K562 (cell line): ENCODE results near the gene AGFG1. TPM values are rescaled to one million over a fixed set of nuclear protein-coding genes. Genes with fewer than 3 reads are reported as not detected.

ENCODE experiments used
- ARNT ChIP-seq, 2 experiments: fragments of 450-650 bp; IDR thresholded peaks; 2 replicates each; pipeline ENCODE4 v1.6.1; 2016; ENCODE audit warnings: mild to moderate bottlenecking in 1 of 2
- ATF1 ChIP-seq, 2 experiments: fragments of 450-650 bp in 1 of 2; IDR thresholded peaks; 2 replicates each; pipeline ENCODE4 v1.6.1; 2016; ENCODE audit warnings: missing compliant biosample characterization in 1 of 2, missing genetic modification characterization in 1 of 2
- ATF3 ChIP-seq, 2 experiments: fragments of 450-650 bp in 1 of 2; sonication (generic) in 1 of 2; formaldehyde crosslinking in 1 of 2; IDR thresholded peaks in 1 of 2; conservative IDR thresholded peaks in 1 of 2; 2 replicates each; pipeline versions ENCODE4 v1.6.1 to v1.8.1; 2016 to 2023; ENCODE audit warnings: mild to moderate bottlenecking in 2 of 2, moderate library complexity in 2 of 2, inconsistent platforms in 1 of 2, missing genetic modification reagents in 1 of 2
- CXXC5 ChIP-seq: fragments of 250-450 bp; sonication (Bioruptor Pico); IDR thresholded peaks from 2 replicates; pipeline ENCODE4 v1.8.0; 2022; ENCODE audit warnings: inconsistent platforms, mild to moderate bottlenecking, moderate library complexity
- ESRRB ChIP-seq: fragments of 250-450 bp; sonication (Bioruptor Pico); IDR thresholded peaks from 2 replicates; pipeline ENCODE4 v1.5.0; 2020; ENCODE audit warnings: mild to moderate bottlenecking, moderate library complexity, borderline replicate concordance
- EWSR1 ChIP-seq: fragments of 450-650 bp; IDR thresholded peaks from 2 replicates; pipeline ENCODE4 v1.6.1; 2018; ENCODE audit warnings: borderline replicate concordance, mild to moderate bottlenecking, low read depth, moderate library complexity; ENCODE audit not compliant: partially characterized antibody
- KHSRP ChIP-seq: fragments of 450-650 bp; IDR thresholded peaks from 2 replicates; pipeline ENCODE4 v1.6.1; 2017
- PTBP1 ChIP-seq: fragments of 200-400 bp; formaldehyde crosslinking; IDR thresholded peaks from 2 replicates; pipeline ENCODE4 v1.6.1; 2017; ENCODE audit warnings: low read depth, low read length
- RAD51 ChIP-seq: fragments of 450-650 bp; IDR thresholded peaks from 2 replicates; pipeline ENCODE4 v1.7.1; 2016; ENCODE audit warnings: low read depth, mild to moderate bottlenecking, borderline replicate concordance
- SIX5 ChIP-seq, 2 experiments: IDR thresholded peaks; 2 replicates each; pipeline ENCODE4 v1.6.1; 2011; ENCODE audit warnings: low read length in 2 of 2, borderline replicate concordance in 1 of 2, low read depth in 1 of 2, mild to moderate bottlenecking in 1 of 2, moderate library complexity in 1 of 2; ENCODE audit not compliant: insufficient read depth in 1 of 2
- TCF7 ChIP-seq: sonication (generic); IDR thresholded peaks from 2 replicates; pipeline ENCODE4 v1.6.1; 2016; ENCODE audit warnings: antibody characterized with exemption, borderline replicate concordance
- ZNF121 ChIP-seq: sonication (generic); formaldehyde crosslinking; conservative IDR thresholded peaks from 2 replicates; pipeline ENCODE4 v1.8.0; 2022; ENCODE audit warnings: missing genetic modification reagents
- ZNF239 ChIP-seq: fragments of 250-450 bp; sonication (Bioruptor Pico); IDR thresholded peaks from 2 replicates; pipeline ENCODE4 v1.4.0; 2020; ENCODE audit warnings: mild to moderate bottlenecking
- ZNF277 ChIP-seq: fragments of 250-450 bp; sonication (Bioruptor Pico); IDR thresholded peaks from 2 replicates; pipeline ENCODE4 v1.8.0; 2022; ENCODE audit warnings: inconsistent platforms, mild to moderate bottlenecking, moderate library complexity, borderline replicate concordance
- ZNF57 ChIP-seq: fragments of 450-650 bp; formaldehyde crosslinking; IDR thresholded peaks from 2 replicates; pipeline ENCODE4 v1.4.0; 2020; ENCODE audit warnings: mild to moderate bottlenecking, moderate library complexity
- polyA plus RNA-seq, 8 experiments: library from polyadenylated mRNA; depleted of rRNA in 4 of 8; stranded (reverse) in 5 of 8; unstranded in 3 of 8; fragments of >200 nt; fragmentation: Nextera tagmentation in 2 of 8; fragmentation: Illumina TruSeq in 1 of 8; extraction: Ambion mirVana in 2 of 8; extraction: Trizol in 1 of 8; gene quantifications; 2 replicates each; pipeline versions ENCODE4 v1.2.1 to v1.2.3, GENCODE V29; 2011 to 2014; ENCODE audit warnings: inconsistent platforms in 1 of 8, missing spikeins in 1 of 8
- total RNA-seq, 7 experiments: library from RNA; depleted of rRNA in 6 of 7; stranded (reverse); fragments of >200 nt in 6 of 7; fragmentation: Illumina TruSeq in 2 of 7; extraction: Trizol in 2 of 7; gene quantifications; 2 replicates each; pipeline versions ENCODE4 v1.2.1 to v1.2.3, GENCODE V29; 2011 to 2021; ENCODE audit warnings: low replicate concordance in 1 of 7
- TF ChIP-seq, protein P1 (sequence below): sonication (generic); formaldehyde crosslinking; IDR thresholded peaks from 2 replicates; pipeline ENCODE4 v1.9.0; 2022; ENCODE audit warnings: mild to moderate bottlenecking, missing genetic modification reagents
- TF ChIP-seq, protein P2 (sequence below), 2 experiments: IDR thresholded peaks in 1 of 2; conservative IDR thresholded peaks in 1 of 2; 2 replicates each; pipeline ENCODE4 v1.6.1; 2016; ENCODE audit warnings: low read depth in 2 of 2, mild to moderate bottlenecking in 1 of 2, missing compliant biosample characterization in 1 of 2, missing genetic modification characterization in 1 of 2, moderate library complexity in 1 of 2

AGFG1 gene
- total and polyA plus RNA-seq, 9 of the 15 experiments (the other 6 are each of a cell fraction or from before 2014, with no cell fraction given): 11.2 to 97.5 (median 36.0) TPM

DNA sequence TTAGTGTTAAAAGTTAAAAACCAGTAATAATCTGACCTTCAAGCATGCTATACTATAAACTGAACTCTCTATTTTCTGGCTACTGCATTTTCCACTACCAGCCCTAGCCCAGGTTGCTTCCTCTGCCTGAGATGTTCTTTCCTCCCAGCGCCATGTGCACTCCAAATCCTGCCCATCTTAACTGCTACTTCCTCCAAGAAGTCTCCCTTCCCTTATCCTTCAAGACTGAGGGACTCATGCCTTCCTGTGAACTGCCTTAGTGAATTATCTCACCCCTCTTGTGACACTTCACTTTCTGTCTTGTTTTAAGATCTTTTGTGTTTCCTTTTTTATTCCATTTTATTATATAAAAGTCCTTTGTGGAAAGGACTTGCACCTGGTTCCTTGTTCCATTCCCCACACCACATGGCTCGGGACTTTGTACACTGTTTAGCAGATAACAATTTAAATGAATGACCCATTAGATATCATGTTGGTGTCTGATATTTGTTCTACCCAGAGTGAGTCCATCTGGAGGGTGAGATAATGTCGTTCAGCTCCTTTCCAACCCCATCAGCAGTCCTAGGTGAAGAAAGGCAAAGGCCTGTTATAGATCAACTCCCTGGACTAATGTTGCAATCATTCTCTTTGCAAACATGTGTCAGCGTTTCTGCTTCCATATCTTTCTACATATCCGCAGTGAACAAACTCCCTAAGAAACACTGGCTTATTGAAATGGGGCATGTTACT lies 20.9 kb upstream of the AGFG1 start (continued):
- TF ChIP-seq ESRRB (CRISPR knock-in tag) (no peak), ARNT (IDR thresholded peaks at IDR 0.05) (peak; percentile 86 to 96), PTBP1 (no peak), KHSRP (peak; percentile 77), TCF7 (no peak), ATF1 (CRISPR knock-in tag; IDR thresholded peaks at IDR 0.05) (no peak), ATF1 (tag; IDR thresholded peaks at IDR 0.05) (peak; percentile 68), SIX5 (IDR thresholded peaks at IDR 0.05; ENCODE audit: borderline replicate concordance in 1 of 2, insufficient read depth in 1 of 2, low read depth in 1 of 2, low read length in 2 of 2) (no peak), RAD51 (peak; percentile 37; the same call in 1 of the 2 replicates), ATF3 (IDR thresholded peaks at IDR 0.05) (peak; percentile 87), ATF3 (CRISPR knock-in tag; conservative IDR thresholded peaks at IDR 0.05) (no peak; the same call in 1 of the 2 replicates), ZNF121 (CRISPR knock-in tag) (no peak), ZNF277 (CRISPR knock-in tag) (no peak), ZNF239 (CRISPR knock-in tag) (no peak), ZNF57 (no peak), EWSR1 (no peak), CXXC5 (CRISPR knock-in tag) (peak; percentile 66)
- TF ChIP-seq, protein P1, sequence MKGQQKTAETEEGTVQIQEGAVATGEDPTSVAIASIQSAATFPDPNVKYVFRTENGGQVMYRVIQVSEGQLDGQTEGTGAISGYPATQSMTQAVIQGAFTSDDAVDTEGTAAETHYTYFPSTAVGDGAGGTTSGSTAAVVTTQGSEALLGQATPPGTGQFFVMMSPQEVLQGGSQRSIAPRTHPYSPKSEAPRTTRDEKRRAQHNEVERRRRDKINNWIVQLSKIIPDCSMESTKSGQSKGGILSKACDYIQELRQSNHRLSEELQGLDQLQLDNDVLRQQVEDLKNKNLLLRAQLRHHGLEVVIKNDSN: no peak
- TF ChIP-seq, protein P2, sequence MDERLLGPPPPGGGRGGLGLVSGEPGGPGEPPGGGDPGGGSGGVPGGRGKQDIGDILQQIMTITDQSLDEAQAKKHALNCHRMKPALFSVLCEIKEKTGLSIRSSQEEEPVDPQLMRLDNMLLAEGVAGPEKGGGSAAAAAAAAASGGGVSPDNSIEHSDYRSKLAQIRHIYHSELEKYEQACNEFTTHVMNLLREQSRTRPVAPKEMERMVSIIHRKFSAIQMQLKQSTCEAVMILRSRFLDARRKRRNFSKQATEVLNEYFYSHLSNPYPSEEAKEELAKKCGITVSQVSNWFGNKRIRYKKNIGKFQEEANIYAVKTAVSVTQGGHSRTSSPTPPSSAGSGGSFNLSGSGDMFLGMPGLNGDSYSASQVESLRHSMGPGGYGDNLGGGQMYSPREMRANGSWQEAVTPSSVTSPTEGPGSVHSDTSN (CRISPR knock-in tag; IDR thresholded peaks at IDR 0.05; ENCODE audit: low read depth): no peak
- TF ChIP-seq, protein P2 (tag; conservative IDR thresholded peaks at IDR 0.05; ENCODE audit: low read depth): peak; percentile 98
